SK-N-SH (cell line): ENCODE data around the gene GSC2. TPM values are rescaled to one million over a fixed set of nuclear protein-coding genes. Genes with fewer than 3 reads are reported as not detected.

Source experiments
- CTCF ChIA-PET: fragments of 300-600, 350-600 bp; formaldehyde crosslinking; extraction: SDS; loops from one replicate; lab custom pipeline; 2021; lab: Yijun Ruan, JAX
- POLR2A ChIA-PET: fragments of 350-600 bp; sonication (Branson Sonifier 250); formaldehyde crosslinking; extraction: SDS; loops from one replicate; lab custom pipeline; 2020; ENCODE audit warnings: antibody characterized with exemption, inconsistent platforms; lab: Yijun Ruan, JAX
- DNase-seq: peaks from one replicate; pipeline ENCODE4 v3.0.0; 2012
- H2AFZ ChIP-seq: fragments of 200-600 bp; sonication (generic); 2 replicates; pipeline ENCODE4 v1.8.1; 2016; ENCODE audit warnings: antibody characterized with exemption, mild to moderate bottlenecking, low read depth
- H3F3A ChIP-seq: fragments of 200-600 bp; sonication (generic); replicated peaks from 2 replicates; pipeline ENCODE3; 2016; ENCODE audit warnings: antibody characterized with exemption, mild to moderate bottlenecking; ENCODE audit not compliant: insufficient read depth
- H3K27ac ChIP-seq, 2 experiments: fragments of 200-500 bp in 1 of 2; fragments of 200-600 bp in 1 of 2; sonication (Bioruptor generic) in 1 of 2; sonication (generic), shearing (Covaris generic) in 1 of 2; 2 replicates each; pipeline versions ENCODE4 v1.5.1 to v1.6.1; 2014 to 2016; ENCODE audit warnings: low read depth in 2 of 2, inconsistent platforms in 1 of 2, low read length in 1 of 2, mild to moderate bottlenecking in 1 of 2, mixed read lengths in 1 of 2
- H3K27me3 ChIP-seq: fragments of 200-600 bp; sonication (generic), shearing (Covaris generic); 2 replicates; pipeline ENCODE4 v1.6.1; 2016; ENCODE audit warnings: mixed run types; ENCODE audit not compliant: insufficient read depth
- H3K36me3 ChIP-seq, 2 experiments: fragments of 200-500 bp in 1 of 2; fragments of 200-600 bp in 1 of 2; sonication (Bioruptor generic) in 1 of 2; sonication (generic) in 1 of 2; replicated peaks in 1 of 2; 2 replicates each; pipeline versions ENCODE3 to v1.5.1; 2014 to 2016; ENCODE audit warnings: low read length in 1 of 2, mild to moderate bottlenecking in 1 of 2; ENCODE audit not compliant: insufficient read depth in 2 of 2, control insufficient read depth in 1 of 2
- H3K4me1 ChIP-seq, 2 experiments: fragments of 200-500 bp in 1 of 2; fragments of 200-600 bp in 1 of 2; sonication (Bioruptor generic) in 1 of 2; sonication (generic), shearing (Covaris generic) in 1 of 2; 2 replicates each; pipeline versions ENCODE4 v1.5.1 to v1.6.1; 2014 to 2016; ENCODE audit warnings: low read depth in 1 of 2, low read length in 1 of 2, mixed run types in 1 of 2; ENCODE audit not compliant: insufficient read depth in 2 of 2, control insufficient read depth in 1 of 2
- H3K4me2 ChIP-seq: fragments of 200-600 bp; sonication (generic), shearing (Covaris generic); 2 replicates; pipeline ENCODE4 v1.6.1; 2017; ENCODE audit warnings: mixed run types
- H3K4me3 ChIP-seq, 2 experiments: fragments of 200-500 bp in 1 of 2; fragments of 200-600 bp in 1 of 2; sonication (Bioruptor generic) in 1 of 2; sonication (generic), shearing (Covaris generic) in 1 of 2; 2 replicates each; pipeline versions ENCODE4 v1.5.1 to v1.8.1; 2014 to 2016; ENCODE audit warnings: low read depth in 2 of 2, inconsistent platforms in 1 of 2, low read length in 1 of 2, mild to moderate bottlenecking in 1 of 2, mixed read lengths in 1 of 2, moderate library complexity in 1 of 2
- H3K79me2 ChIP-seq: fragments of 200-600 bp; sonication (generic); 2 replicates; pipeline ENCODE4 v1.8.1; 2017; ENCODE audit warnings: mild to moderate bottlenecking; ENCODE audit not compliant: insufficient read depth
- H3K9ac ChIP-seq: fragments of 200-600 bp; sonication (generic); 2 replicates; pipeline ENCODE4 v1.6.1; 2017; ENCODE audit warnings: mixed run types
- H3K9me2 ChIP-seq: fragments of 200-600 bp; sonication (generic); 2 replicates; pipeline ENCODE4 v1.6.1; 2017; ENCODE audit warnings: mixed run types
- H3K9me3 ChIP-seq: fragments of 200-600 bp; sonication (generic); 2 replicates; pipeline ENCODE4 v1.6.1; 2017; ENCODE audit warnings: mixed run types, mild to moderate bottlenecking, moderate library complexity
- H4K20me1 ChIP-seq: fragments of 200-600 bp; sonication (generic); 2 replicates; pipeline ENCODE4 v1.6.1; 2017; ENCODE audit warnings: mild to moderate bottlenecking, mixed run types; ENCODE audit not compliant: insufficient read depth
- CHD2 ChIP-seq: fragments of 150-350 bp; IDR thresholded peaks from 2 replicates; pipeline ENCODE4 v1.6.1; 2018; ENCODE audit warnings: low read length; ENCODE audit not compliant: partially characterized antibody
- EP300 ChIP-seq, 2 experiments: IDR thresholded peaks; 2 replicates each; pipeline versions ENCODE4 v1.4.0 to v1.6.1; 2012; ENCODE audit warnings: borderline replicate concordance in 1 of 2, low read depth in 1 of 2, low read length in 1 of 2
- EZH2phosphoT487 ChIP-seq: fragments of 200-600 bp; sonication (generic); IDR thresholded peaks from 2 replicates; pipeline ENCODE4 v1.6.1; 2017; ENCODE audit warnings: low read depth, mixed run types, mild to moderate bottlenecking, antibody characterized with exemption, moderate library complexity, borderline replicate concordance
- FOXM1 ChIP-seq: IDR thresholded peaks from 2 replicates; pipeline ENCODE4 v1.4.0; 2012; ENCODE audit warnings: low read depth, mild to moderate bottlenecking
- GABPA ChIP-seq: IDR thresholded peaks from 2 replicates; pipeline ENCODE4 v1.4.0; 2012; ENCODE audit warnings: low read depth, mild to moderate bottlenecking
- GATA2 ChIP-seq: sonication (generic); formaldehyde crosslinking; IDR thresholded peaks from 2 replicates; pipeline ENCODE4 v1.5.0; 2020; ENCODE audit warnings: mild to moderate bottlenecking, missing genetic modification reagents
- JUND ChIP-seq: IDR thresholded peaks from 2 replicates; pipeline ENCODE4 v1.4.0; 2012
- MAX ChIP-seq: IDR thresholded peaks from 2 replicates; pipeline ENCODE4 v1.4.0; 2012; ENCODE audit warnings: low read depth
- MEF2A ChIP-seq: IDR thresholded peaks from 2 replicates; pipeline ENCODE4 v1.4.0; 2012; ENCODE audit warnings: low read depth, borderline replicate concordance
- NFIC ChIP-seq: IDR thresholded peaks from 2 replicates; pipeline ENCODE4 v1.4.0; 2012; ENCODE audit warnings: borderline replicate concordance
- NRF1 ChIP-seq: IDR thresholded peaks from 2 replicates; pipeline ENCODE4 v1.6.1; 2012; ENCODE audit warnings: low read depth, mild to moderate bottlenecking, low read length
- RCOR1 ChIP-seq: fragments of 150-350 bp; IDR thresholded peaks from 2 replicates; pipeline ENCODE4 v1.6.1; 2017; ENCODE audit warnings: antibody characterized with exemption, low read length
- RXRA ChIP-seq: IDR thresholded peaks from 2 replicates; pipeline ENCODE4 v1.4.0; 2012; ENCODE audit warnings: low read depth, mild to moderate bottlenecking, borderline replicate concordance
- SMC3 ChIP-seq: IDR thresholded peaks from 2 replicates; pipeline ENCODE4 v1.6.1; 2012; ENCODE audit warnings: low read depth, low read length, improper control_type of control experiment
- TAF1 ChIP-seq: IDR thresholded peaks from 2 replicates; pipeline ENCODE4 v1.6.1; 2012; ENCODE audit warnings: low read depth, mild to moderate bottlenecking, low read length, moderate library complexity, borderline replicate concordance
- TCF12 ChIP-seq: IDR thresholded peaks from 2 replicates; pipeline ENCODE4 v1.4.0; 2012
- USF2 ChIP-seq: fragments of 150-350 bp; IDR thresholded peaks from 2 replicates; pipeline ENCODE4 v1.6.1; 2017; ENCODE audit warnings: antibody characterized with exemption, low read length, low read depth, borderline replicate concordance
- WGBS: methylation state at CpG from one replicate; pipeline ENCODE4 v1.1.6; 2017; ENCODE audit warnings: low lambda C conversion rate; 5-methylcytosine and 5-hydroxymethylcytosine counted together
- polyA plus RNA-seq, 3 experiments: library from polyadenylated mRNA; depleted of rRNA; stranded (reverse); fragments of >200 nt; gene quantifications; 2 replicates each; pipeline ENCODE4 v1.2.3, GENCODE V29; 2012
- TF ChIP-seq, protein P1 (sequence below): IDR thresholded peaks from 2 replicates; pipeline ENCODE4 v1.4.0; 2012; ENCODE audit warnings: low read depth, borderline replicate concordance
- TF ChIP-seq, protein P2 (sequence below): IDR thresholded peaks from 2 replicates; pipeline ENCODE4; 2012

Gene GSC2
- polyA plus RNA-seq, 1 of the 3 experiments (the other 2 are of a cell fraction), result not detected

DNA sequence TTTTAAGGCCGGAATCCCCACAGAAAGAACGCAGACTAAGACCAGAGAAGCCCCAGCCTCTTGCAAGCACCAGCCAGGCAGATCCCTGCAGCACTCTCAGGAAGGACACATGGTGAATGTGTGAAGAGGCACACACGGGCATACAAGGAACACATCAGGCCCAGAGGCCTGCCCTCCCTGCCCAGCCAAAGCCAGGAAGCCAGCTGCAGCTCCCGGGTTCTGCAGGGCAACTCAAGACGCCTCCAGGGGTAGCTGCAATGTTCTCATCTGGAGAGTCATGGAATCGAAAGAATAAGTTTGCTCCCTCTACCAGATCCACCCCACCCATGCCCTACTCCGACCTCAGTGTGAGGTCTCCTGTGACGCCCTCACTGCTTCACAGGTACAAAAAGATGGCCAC lies 30.1 kb downstream of the GSC2 start:
- ChIA-PET POLR2A (no interaction called here), CTCF (interaction anchor here (0.5 to 1.0 kb wide), 2 partner anchors 57 to 420 kb away, joined by 3 to 4 read pairs; no protein-coding TSS in a partner anchor)
- peak overlapping the region; percentile 97; the same call in 1 of the 2 replicates for H3K4me2 ChIP-seq
- no peak overlapping the region for H3K4me3 ChIP-seq
- no peaks in the 10 kb centered on the region for H3K9me3 ChIP-seq
- peaks cover 0 to 39% of the 10 kb centered on the region in 2 experiments; a peak in 2 of 4 replicates for H3K4me1 ChIP-seq
- no peak overlapping the region for H3K9ac ChIP-seq
- H3K27ac ChIP-seq, result no peak overlapping the region
- no peaks in the 10 kb centered on the region for H3F3A ChIP-seq
- DNase-seq, result no peak
- no peaks in the 10 kb centered on the region for H3K9me2 ChIP-seq
- peaks cover 72% of the 10 kb centered on the region for H3K79me2 ChIP-seq
- H3K27me3 ChIP-seq, result no peaks in the 10 kb centered on the region
- H4K20me1 ChIP-seq, result peaks cover 67% of the 10 kb centered on the region
- H3K36me3 ChIP-seq, result peaks cover 0 to 2% of the 10 kb centered on the region in 2 experiments
- H2AFZ ChIP-seq, result no peak overlapping the region
- TF ChIP-seq EP300 (IDR thresholded peaks at IDR 0.05; ENCODE audit: borderline replicate concordance in 1 of 2, low read depth in 1 of 2, low read length in 1 of 2) (no peak), EZH2phosphoT487 (no peak), CHD2 (no peak), FOXM1 (no peak), GATA2 (no peak), MEF2A (no peak), USF2 (no peak)
- TF ChIP-seq, protein P1, sequence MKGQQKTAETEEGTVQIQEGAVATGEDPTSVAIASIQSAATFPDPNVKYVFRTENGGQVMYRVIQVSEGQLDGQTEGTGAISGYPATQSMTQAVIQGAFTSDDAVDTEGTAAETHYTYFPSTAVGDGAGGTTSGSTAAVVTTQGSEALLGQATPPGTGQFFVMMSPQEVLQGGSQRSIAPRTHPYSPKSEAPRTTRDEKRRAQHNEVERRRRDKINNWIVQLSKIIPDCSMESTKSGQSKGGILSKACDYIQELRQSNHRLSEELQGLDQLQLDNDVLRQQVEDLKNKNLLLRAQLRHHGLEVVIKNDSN, result no peak
- 94% methylated on average over 7 of the region's 8 CpGs for WGBS

DNA sequence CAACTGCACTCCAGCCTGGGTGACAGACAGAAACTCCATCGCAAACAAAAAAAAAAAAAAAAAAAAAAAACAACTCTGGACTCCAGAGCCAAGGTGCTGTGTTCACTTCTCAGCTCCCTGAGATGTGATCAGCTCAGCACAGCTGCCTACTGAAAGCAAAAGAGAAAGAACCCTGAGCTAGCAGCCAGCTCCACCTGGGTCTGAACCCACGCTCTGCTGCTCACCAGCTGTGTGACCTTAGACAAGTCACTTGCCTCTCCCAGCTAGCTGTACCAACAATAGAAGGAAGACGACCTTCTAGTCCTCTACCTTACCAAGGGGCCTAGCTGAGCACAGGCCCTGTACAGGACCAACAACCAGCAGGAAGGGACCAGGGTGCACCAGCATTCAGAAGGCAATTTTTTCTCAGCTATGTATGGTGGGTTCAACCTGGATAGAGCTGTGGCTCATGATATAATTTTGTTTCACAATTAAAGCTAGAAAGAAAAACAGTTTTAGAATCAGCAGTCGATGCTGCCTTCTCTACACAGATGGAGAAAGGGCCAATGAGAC lies 31.7 kb downstream of the GSC2 start:
- WGBS, result 98% methylated on average over 4 of the region's 4 CpGs
- Histone ChIP-seq H2AFZ (no peak overlapping the region), H3K9me3 (no peaks in the 10 kb centered on the region), H3F3A (no peaks in the 10 kb centered on the region), H3K4me2 (no peak overlapping the region), H3K9me2 (no peaks in the 10 kb centered on the region), H3K27me3 (no peaks in the 10 kb centered on the region), H3K36me3 (peaks cover 0 to 2% of the 10 kb centered on the region in 2 experiments), H3K4me1 (peaks cover 0 to 41% of the 10 kb centered on the region in 2 experiments; a peak in 2 of 4 replicates), H3K79me2 (peaks cover 85% of the 10 kb centered on the region), H3K9ac (no peak overlapping the region), H4K20me1 (peaks cover 80% of the 10 kb centered on the region), H3K27ac (no peak overlapping the region), H3K4me3 (no peak overlapping the region)
- ChIA-PET CTCF (interaction anchor here (1.0 to 2.9 kb wide), 3 partner anchors 12 to 165 kb away, joined by 3 to 14 read pairs (median 3); no protein-coding TSS in a partner anchor), POLR2A (no interaction called here)
- TF ChIP-seq, protein P2, sequence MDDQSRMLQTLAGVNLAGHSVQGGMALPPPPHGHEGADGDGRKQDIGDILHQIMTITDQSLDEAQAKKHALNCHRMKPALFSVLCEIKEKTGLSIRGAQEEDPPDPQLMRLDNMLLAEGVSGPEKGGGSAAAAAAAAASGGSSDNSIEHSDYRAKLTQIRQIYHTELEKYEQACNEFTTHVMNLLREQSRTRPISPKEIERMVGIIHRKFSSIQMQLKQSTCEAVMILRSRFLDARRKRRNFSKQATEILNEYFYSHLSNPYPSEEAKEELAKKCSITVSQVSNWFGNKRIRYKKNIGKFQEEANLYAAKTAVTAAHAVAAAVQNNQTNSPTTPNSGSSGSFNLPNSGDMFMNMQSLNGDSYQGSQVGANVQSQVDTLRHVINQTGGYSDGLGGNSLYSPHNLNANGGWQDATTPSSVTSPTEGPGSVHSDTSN, result no peak
- TF ChIP-seq TCF12, result no peak
- no peak for TF ChIP-seq JUND
- no peak for TF ChIP-seq SMC3
- no peak for TF ChIP-seq RCOR1
- TF ChIP-seq TAF1, result no peak
- no peak for TF ChIP-seq GABPA
- TF ChIP-seq NRF1, result no peak
- TF ChIP-seq RXRA, result no peak
- TF ChIP-seq EP300 (IDR thresholded peaks at IDR 0.05; ENCODE audit: borderline replicate concordance in 1 of 2, low read depth in 1 of 2, low read length in 1 of 2), result no peak
- TF ChIP-seq USF2, result no peak
- TF ChIP-seq EZH2phosphoT487, result no peak
- TF ChIP-seq, protein P1, result no peak
- no peak for TF ChIP-seq MAX
- no peak for TF ChIP-seq NFIC
- no peak for DNase-seq
